ENCODE results near the gene TMPRSS6.

The TMPRSS6 gene

GRCh38 chr22:37032134-37032534 lies 77.4 kb downstream of the TMPRSS6 start:
- no peaks in the 10 kb centered on the region for H3K4me1 ChIP-seq
- peaks cover 17% of the 10 kb centered on the region for H3K36me3 ChIP-seq (replicated peaks)
- no peak overlapping the region for H3K4me3 ChIP-seq
- no peaks in the 10 kb centered on the region for H3K9me3 ChIP-seq
- no peak for DNase-seq (ENCODE audit: low spot score in 2 of 2)
- in situ Hi-C loops (cut with MboI; ENCODE audit: low sequenced_read_pairs): no loop called here
- H3K27me3 ChIP-seq (ENCODE audit: low read depth): peaks cover 2% of the 10 kb centered on the region; the same call in 1 of the 2 replicates

- no peaks in the 10 kb centered on the region for H3K9me3 ChIP-seq
- no peaks in the 10 kb centered on the region for H3K27me3 ChIP-seq (ENCODE audit: low read depth)
- H3K4me3 ChIP-seq: no peak overlapping the region
- H3K4me1 ChIP-seq: no peaks in the 10 kb centered on the region
- DNase-seq (ENCODE audit: low spot score in 2 of 2): no peak
- in situ Hi-C loops (cut with MboI; ENCODE audit: low sequenced_read_pairs): no loop called here
- H3K36me3 ChIP-seq (replicated peaks): peaks cover 32% of the 10 kb centered on the region
These were observed 78.8 kb downstream of the TMPRSS6 start for GRCh38 chr22:37030560-37031281.

GRCh38 chr22:37028692-37029674 lies 80.5 kb downstream of the TMPRSS6 start:
- no peaks in the 10 kb centered on the region for H3K9me3 ChIP-seq
- no peak overlapping the region for H3K4me3 ChIP-seq
- DNase-seq (ENCODE audit: low spot score in 2 of 2): no peak
- H3K27me3 ChIP-seq (ENCODE audit: low read depth): no peaks in the 10 kb centered on the region
- peaks cover 47% of the 10 kb centered on the region for H3K36me3 ChIP-seq (replicated peaks)
- in situ Hi-C loops (cut with MboI; ENCODE audit: low sequenced_read_pairs): no loop called here
- no peaks in the 10 kb centered on the region for H3K4me1 ChIP-seq

GRCh38 chr22:37027556-37027955 lies 82.0 kb downstream of the TMPRSS6 start:
- DNase-seq (ENCODE audit: low spot score in 2 of 2): no peak
- H3K36me3 ChIP-seq (replicated peaks): peaks cover 47% of the 10 kb centered on the region
- no peaks in the 10 kb centered on the region for H3K9me3 ChIP-seq
- no peak overlapping the region for H3K4me3 ChIP-seq
- H3K27me3 ChIP-seq (ENCODE audit: low read depth): no peaks in the 10 kb centered on the region
- H3K4me1 ChIP-seq: no peaks in the 10 kb centered on the region
- in situ Hi-C loops (cut with MboI; ENCODE audit: low sequenced_read_pairs): no loop called here

- Histone ChIP-seq H3K36me3 (replicated peaks) (peaks cover 47% of the 10 kb centered on the region), H3K4me3 (no peak overlapping the region), H3K27me3 (ENCODE audit: low read depth) (no peaks in the 10 kb centered on the region), H3K4me1 (no peaks in the 10 kb centered on the region), H3K9me3 (no peaks in the 10 kb centered on the region)
- DNase-seq (ENCODE audit: low spot score in 2 of 2): no peak
- in situ Hi-C loops (cut with MboI; ENCODE audit: low sequenced_read_pairs): no loop called here
These were observed 83.2 kb downstream of the TMPRSS6 start for GRCh38 chr22:37026325-37026724.

GRCh38 chr22:37025500-37026070 lies 83.9 kb downstream of the TMPRSS6 start:
- Histone ChIP-seq H3K27me3 (ENCODE audit: low read depth) (no peaks in the 10 kb centered on the region), H3K4me1 (peaks cover under 1% of the 10 kb centered on the region), H3K4me3 (no peak overlapping the region), H3K9me3 (no peaks in the 10 kb centered on the region), H3K36me3 (replicated peaks) (peaks cover 47% of the 10 kb centered on the region)
- DNase-seq (ENCODE audit: low spot score in 2 of 2): no peak
- in situ Hi-C loops (cut with MboI; ENCODE audit: low sequenced_read_pairs): no loop called here

GRCh38 chr22:37024339-37025157 lies 85.0 kb downstream of the TMPRSS6 start:
- Histone ChIP-seq H3K27me3 (ENCODE audit: low read depth) (no peaks in the 10 kb centered on the region), H3K4me1 (peaks cover 3% of the 10 kb centered on the region), H3K36me3 (replicated peaks) (peaks cover 47% of the 10 kb centered on the region), H3K4me3 (no peak overlapping the region), H3K9me3 (no peaks in the 10 kb centered on the region)
- DNase-seq (ENCODE audit: low spot score in 2 of 2): no peak
- in situ Hi-C loops (cut with MboI; ENCODE audit: low sequenced_read_pairs): no loop called here

- in situ Hi-C loops (cut with MboI; ENCODE audit: low sequenced_read_pairs): no loop called here
- H3K4me3 ChIP-seq: no peak overlapping the region
- H3K27me3 ChIP-seq (ENCODE audit: low read depth): no peaks in the 10 kb centered on the region
- peaks cover 41% of the 10 kb centered on the region for H3K36me3 ChIP-seq (replicated peaks)
- peaks cover 3% of the 10 kb centered on the region for H3K4me1 ChIP-seq
- H3K9me3 ChIP-seq: no peaks in the 10 kb centered on the region
- DNase-seq (ENCODE audit: low spot score in 2 of 2): no peak
These were observed 85.7 kb downstream of the TMPRSS6 start for GRCh38 chr22:37023743-37024338.

GRCh38 chr22:37022483-37023337 lies 86.8 kb downstream of the TMPRSS6 start:
- Histone ChIP-seq H3K4me1 (peaks cover 6% of the 10 kb centered on the region), H3K4me3 (no peak overlapping the region), H3K36me3 (replicated peaks) (peaks cover 43% of the 10 kb centered on the region), H3K9me3 (no peaks in the 10 kb centered on the region), H3K27me3 (ENCODE audit: low read depth) (no peaks in the 10 kb centered on the region)
- in situ Hi-C loops (cut with MboI; ENCODE audit: low sequenced_read_pairs): no loop called here
- no peak for DNase-seq (ENCODE audit: low spot score in 2 of 2)

- Histone ChIP-seq H3K27me3 (ENCODE audit: low read depth) (no peaks in the 10 kb centered on the region), H3K36me3 (replicated peaks) (peaks cover 39% of the 10 kb centered on the region), H3K4me3 (no peak overlapping the region), H3K9me3 (no peaks in the 10 kb centered on the region), H3K4me1 (peaks cover 6% of the 10 kb centered on the region)
- DNase-seq (ENCODE audit: low spot score in 2 of 2): peak in 1 of 2 experiments; percentile 57
- in situ Hi-C loops (cut with MboI; ENCODE audit: low sequenced_read_pairs): no loop called here
These were observed 87.6 kb downstream of the TMPRSS6 start for GRCh38 chr22:37021710-37022482.

- no peak for DNase-seq (ENCODE audit: low spot score in 2 of 2)
- Histone ChIP-seq H3K36me3 (replicated peaks) (peaks cover 31% of the 10 kb centered on the region), H3K4me3 (no peak overlapping the region), H3K4me1 (peaks cover 6% of the 10 kb centered on the region), H3K9me3 (no peaks in the 10 kb centered on the region), H3K27me3 (ENCODE audit: low read depth) (no peaks in the 10 kb centered on the region)
- in situ Hi-C loops (cut with MboI; ENCODE audit: low sequenced_read_pairs): no loop called here
These were observed 88.5 kb downstream of the TMPRSS6 start for GRCh38 chr22:37021041-37021440.

- Histone ChIP-seq H3K4me1 (peaks cover 6% of the 10 kb centered on the region), H3K9me3 (no peaks in the 10 kb centered on the region), H3K4me3 (peak overlapping the region; percentile 83), H3K27me3 (ENCODE audit: low read depth) (no peaks in the 10 kb centered on the region), H3K36me3 (replicated peaks) (peaks cover 21% of the 10 kb centered on the region)
- in situ Hi-C loops (cut with MboI; ENCODE audit: low sequenced_read_pairs): no loop called here
- DNase-seq (ENCODE audit: low spot score in 2 of 2): peak; percentile 40 to 58
These were observed 89.4 kb downstream of the TMPRSS6 start for GRCh38 chr22:37020192-37020479.
